Caco-2 (cell line): ENCODE data around the gene ZMAT3. TPM values are rescaled to one million over a fixed set of nuclear protein-coding genes. Genes with fewer than 3 reads are reported as not detected.
"Not testable (repeated sequence)": the region's sequence is repeated elsewhere in the genome, so short reads cannot be mapped to it uniquely, and the experiment has no call there.

Source experiments
- BruUV-seq: library from RNA; stranded (reverse); fragments of 400-500 nt; replicated peaks from 2 replicates; lab custom pipeline; 2021; lab: Mats Ljungman, UMichigan
- CTCF ChIA-PET: fragments of 300-600 bp; sonication (Branson Sonifier 250); formaldehyde crosslinking; loops from one replicate; lab custom pipeline; 2022; ENCODE audit warnings: antibody characterized with exemption; lab: Charles Lee
- POLR2A ChIA-PET: fragments of 300-600 bp; sonication (Branson Sonifier 250); formaldehyde crosslinking; loops from one replicate; lab custom pipeline; 2022; ENCODE audit warnings: antibody characterized with exemption; lab: Charles Lee
- DNase-seq, 2 experiments: peaks; one replicate each; pipeline versions ENCODE4 v3.0.0 to v3.0.0-alpha.2; 2020 to 2022
- H3K27me3 ChIP-seq: replicated peaks from 2 replicates; pipeline ENCODE4 v1.6.0; 2011; ENCODE audit warnings: low read length; ENCODE audit not compliant: control insufficient read depth, insufficient read depth
- H3K36me3 ChIP-seq: 2 replicates; pipeline ENCODE4 v1.5.1; 2011; ENCODE audit warnings: low read length; ENCODE audit not compliant: control insufficient read depth, insufficient read depth
- H3K4me1 ChIP-seq: fragments of 250-450 bp; sonication (Bioruptor Pico); 2 replicates; pipeline ENCODE4 v1.5.1; 2020; ENCODE audit warnings: mild to moderate bottlenecking
- H3K4me3 ChIP-seq: 2 replicates; pipeline ENCODE4 v1.5.1; 2011; ENCODE audit warnings: low read depth, mild to moderate bottlenecking, control low read depth, low read length
- H3K9me3 ChIP-seq: fragments of 250-450 bp; sonication (Bioruptor Pico); 2 replicates; pipeline ENCODE4 v1.5.1; 2020; ENCODE audit warnings: mild to moderate bottlenecking, moderate library complexity
- H3K27ac Mint-ChIP-seq: one replicate; pipeline ENCODE4 v1.8.0; 2022; ENCODE audit warnings: mixed read lengths; ENCODE audit not compliant: unreplicated experiment
- H3K27me3 Mint-ChIP-seq: one replicate; pipeline ENCODE4 v1.8.0; 2022; ENCODE audit warnings: mixed read lengths; ENCODE audit not compliant: insufficient read depth, unreplicated experiment
- H3K36me3 Mint-ChIP-seq: one replicate; pipeline ENCODE4 v1.8.0; 2022; ENCODE audit warnings: mild to moderate bottlenecking, mixed read lengths; ENCODE audit not compliant: insufficient read depth, unreplicated experiment
- H3K4me1 Mint-ChIP-seq: one replicate; pipeline ENCODE4 v1.8.0; 2022; ENCODE audit warnings: low read depth, mixed read lengths; ENCODE audit not compliant: unreplicated experiment
- H3K4me3 Mint-ChIP-seq: one replicate; pipeline ENCODE4 v1.8.0; 2022; ENCODE audit warnings: mild to moderate bottlenecking, moderate library complexity, mixed read lengths; ENCODE audit not compliant: unreplicated experiment
- H3K9me3 Mint-ChIP-seq: one replicate; pipeline ENCODE4 v1.8.0; 2022; ENCODE audit warnings: mixed read lengths; ENCODE audit not compliant: unreplicated experiment
- intact Hi-C: fragments of 100-400 bp; cut with micrococcal nuclease; formaldehyde crosslinking; loops from one replicate; pipeline ENCODE4 v1.10.0; 2022; ENCODE audit not compliant: unreplicated experiment
- total RNA-seq: library from RNA; stranded (reverse); gene quantifications from 2 replicates; pipeline ENCODE4 v1.2.3, GENCODE V29; 2022
- TF ChIP-seq, protein P1 (sequence below), 2 experiments: fragments of 200-600 bp in 1 of 2; IDR thresholded peaks; 1 replicate in 1 of 2; 2 replicates in 1 of 2; pipeline versions ENCODE4 v1.5.1 to v1.8.0; 2011 to 2022; ENCODE audit warnings: antibody characterized with exemption in 1 of 2, control low read depth in 1 of 2, inconsistent platforms in 1 of 2, low read depth in 1 of 2, low read length in 1 of 2, mild to moderate bottlenecking in 1 of 2, moderate library complexity in 1 of 2; ENCODE audit not compliant: insufficient read depth in 1 of 2, severe bottlenecking in 1 of 2, unreplicated experiment in 1 of 2

Gene ZMAT3
- total RNA-seq, 1 experiment from 2014 or later = 7.6 TPM

DNA sequence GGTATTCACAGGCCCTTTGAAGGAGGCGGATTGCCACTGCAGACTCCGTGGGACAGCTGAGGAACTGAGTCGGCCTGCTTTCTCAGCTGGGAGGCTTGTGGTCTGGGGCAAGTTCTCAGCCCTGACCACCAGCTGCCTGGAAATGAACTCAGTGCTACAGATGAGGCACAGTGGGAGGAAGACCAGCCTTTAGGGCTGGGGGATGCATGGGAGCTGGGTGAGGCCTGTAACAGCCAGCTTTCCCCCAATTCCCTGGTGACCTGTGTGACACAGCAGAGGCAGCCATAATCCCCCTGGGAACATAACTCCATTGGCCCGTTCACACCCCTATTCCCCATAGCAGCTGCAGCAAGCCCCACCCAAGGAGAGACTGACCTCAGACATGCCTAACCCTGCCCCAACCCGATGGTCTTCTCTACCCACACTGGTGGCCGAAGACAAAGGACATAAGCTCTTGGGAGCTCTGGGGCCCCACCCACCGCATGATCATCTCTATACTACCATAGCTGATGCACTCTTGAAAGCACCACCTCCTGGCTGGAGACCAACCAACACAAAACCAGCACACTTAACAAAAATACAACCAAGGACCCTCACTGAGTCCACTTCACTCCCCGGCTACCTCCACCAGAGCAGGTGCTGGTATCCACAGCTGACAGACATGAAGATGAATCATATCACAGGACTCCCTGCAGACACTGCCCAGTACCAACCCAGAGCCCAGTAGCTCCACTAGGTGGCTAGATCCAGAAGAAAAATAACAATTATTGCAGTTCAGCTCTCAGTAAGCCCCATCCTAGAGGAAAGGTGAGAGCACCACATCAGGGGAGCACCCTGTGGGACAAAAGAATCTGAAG is 24.9 kb downstream of the ZMAT3 start:
- H3K27me3 Mint-ChIP-seq = no peaks in the 10 kb centered on the region
- Histone ChIP-seq H3K4me3 (no peak overlapping the region), H3K4me1 (no peaks in the 10 kb centered on the region), H3K27me3 (no peaks in the 10 kb centered on the region), H3K9me3 (no peaks in the 10 kb centered on the region), H3K36me3 (no peaks in the 10 kb centered on the region)
- ChIA-PET CTCF (no interaction called here), POLR2A (interaction anchor here (0.6 kb wide), 1 partner anchor 278 kb away, joined by 7 read pairs; no protein-coding TSS in a partner anchor)
- no peaks in the 10 kb centered on the region for H3K4me1 Mint-ChIP-seq
- no peak for DNase-seq
- H3K4me3 Mint-ChIP-seq = no peak overlapping the region
- no peaks in the 10 kb centered on the region for H3K36me3 Mint-ChIP-seq
- no TSS peak for BruUV-seq
- no peak overlapping the region for H3K27ac Mint-ChIP-seq
- TF ChIP-seq, protein P1, sequence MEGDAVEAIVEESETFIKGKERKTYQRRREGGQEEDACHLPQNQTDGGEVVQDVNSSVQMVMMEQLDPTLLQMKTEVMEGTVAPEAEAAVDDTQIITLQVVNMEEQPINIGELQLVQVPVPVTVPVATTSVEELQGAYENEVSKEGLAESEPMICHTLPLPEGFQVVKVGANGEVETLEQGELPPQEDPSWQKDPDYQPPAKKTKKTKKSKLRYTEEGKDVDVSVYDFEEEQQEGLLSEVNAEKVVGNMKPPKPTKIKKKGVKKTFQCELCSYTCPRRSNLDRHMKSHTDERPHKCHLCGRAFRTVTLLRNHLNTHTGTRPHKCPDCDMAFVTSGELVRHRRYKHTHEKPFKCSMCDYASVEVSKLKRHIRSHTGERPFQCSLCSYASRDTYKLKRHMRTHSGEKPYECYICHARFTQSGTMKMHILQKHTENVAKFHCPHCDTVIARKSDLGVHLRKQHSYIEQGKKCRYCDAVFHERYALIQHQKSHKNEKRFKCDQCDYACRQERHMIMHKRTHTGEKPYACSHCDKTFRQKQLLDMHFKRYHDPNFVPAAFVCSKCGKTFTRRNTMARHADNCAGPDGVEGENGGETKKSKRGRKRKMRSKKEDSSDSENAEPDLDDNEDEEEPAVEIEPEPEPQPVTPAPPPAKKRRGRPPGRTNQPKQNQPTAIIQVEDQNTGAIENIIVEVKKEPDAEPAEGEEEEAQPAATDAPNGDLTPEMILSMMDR (IDR thresholded peaks at IDR 0.05; ENCODE audit: insufficient read depth in 1 of 2, low read depth in 1 of 2, low read length in 1 of 2, severe bottlenecking in 1 of 2, unreplicated experiment in 1 of 2) = no peak
- peaks cover 3% of the 10 kb centered on the region for H3K9me3 Mint-ChIP-seq
- intact Hi-C loops = no loop called here

DNA sequence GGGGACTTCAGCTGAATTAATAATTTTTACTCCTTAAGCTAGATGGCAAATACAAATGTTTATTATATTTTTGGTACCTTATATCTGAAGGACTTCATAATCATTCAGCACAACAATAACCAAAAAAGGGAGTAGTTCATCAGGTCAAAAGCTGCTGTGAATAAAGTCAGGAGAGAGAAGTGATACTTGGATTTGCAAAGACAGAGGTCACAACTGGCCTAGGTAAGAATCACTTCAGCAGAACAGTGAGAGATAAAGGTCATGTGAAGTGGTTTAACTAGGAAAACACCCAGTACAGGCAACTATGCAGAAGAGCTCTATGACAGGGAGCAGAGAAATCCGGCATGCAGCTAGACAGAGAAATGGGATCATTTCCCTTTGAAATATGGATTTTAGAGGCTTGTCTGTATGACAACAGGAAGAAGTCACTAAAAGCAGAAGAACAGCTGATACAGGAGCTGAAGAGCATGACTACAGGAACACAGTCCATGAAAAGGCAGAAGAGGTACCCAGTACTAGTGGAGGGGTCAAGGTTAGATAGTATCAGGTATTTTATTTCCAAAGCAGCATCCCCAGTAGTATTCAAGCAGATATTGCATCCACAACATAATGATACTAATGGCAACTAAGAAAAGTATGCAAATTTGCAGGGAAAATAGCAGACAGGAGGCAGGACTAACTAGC is 25.7 kb downstream of the ZMAT3 start:
- TF ChIP-seq, protein P1 (IDR thresholded peaks at IDR 0.05; ENCODE audit: insufficient read depth in 1 of 2, low read depth in 1 of 2, low read length in 1 of 2, severe bottlenecking in 1 of 2, unreplicated experiment in 1 of 2) = no peak
- Histone ChIP-seq H3K36me3 (no peaks in the 10 kb centered on the region), H3K27me3 (no peaks in the 10 kb centered on the region), H3K4me1 (no peaks in the 10 kb centered on the region), H3K9me3 (no peaks in the 10 kb centered on the region), H3K4me3 (no peak overlapping the region)
- no peak for DNase-seq
- Mint-ChIP-seq H3K4me1 (no peaks in the 10 kb centered on the region), H3K27ac (no peak overlapping the region), H3K9me3 (no peaks in the 10 kb centered on the region), H3K4me3 (no peak overlapping the region), H3K36me3 (no peaks in the 10 kb centered on the region), H3K27me3 (no peaks in the 10 kb centered on the region)
- ChIA-PET POLR2A (no interaction called here), CTCF (no interaction called here)
- BruUV-seq = no TSS peak
- intact Hi-C loops = no loop called here

DNA sequence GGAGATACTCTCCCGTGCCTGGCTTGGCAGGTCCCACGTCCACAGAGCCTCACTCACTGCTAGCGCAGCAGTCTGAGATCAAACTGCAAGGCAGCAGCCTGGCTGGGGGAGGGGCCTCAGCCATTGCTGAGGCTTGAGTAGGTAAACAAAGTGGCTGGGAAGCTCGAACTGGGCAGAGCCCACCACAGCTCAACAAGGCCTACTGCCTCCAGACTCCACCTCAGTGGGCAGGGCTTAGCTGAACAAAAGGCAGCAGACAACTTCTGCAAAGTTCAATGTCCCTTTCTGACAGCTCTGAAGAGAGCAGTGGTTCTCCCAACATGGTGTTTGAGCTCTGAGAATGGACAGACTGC is 32.7 kb downstream of the ZMAT3 start:
- CTCF ChIA-PET, H3K4me3 Mint-ChIP-seq: not testable (repeated sequence)

More for the DNA sequence above, 32.7 kb downstream of the ZMAT3 start:
- H3K4me3 ChIP-seq, H3K9me3 ChIP-seq, DNase-seq, POLR2A ChIA-PET, H3K36me3 Mint-ChIP-seq, H3K4me1 Mint-ChIP-seq, intact Hi-C loops, H3K9me3 Mint-ChIP-seq, H3K27me3 Mint-ChIP-seq, H3K27ac Mint-ChIP-seq, H3K27me3 ChIP-seq, H3K36me3 ChIP-seq, BruUV-seq: not testable (repeated sequence)
- H3K4me1 ChIP-seq = peaks cover 20% of the 10 kb centered on the region
